ENCODE data around the gene ITGA8. TPM values are rescaled to one million over a fixed set of nuclear protein-coding genes. Genes with fewer than 3 reads are reported as not detected.
"Not testable (repeated sequence)": the region's sequence is repeated elsewhere in the genome, so short reads cannot be mapped to it uniquely, and the experiment has no call there.

Gene ITGA8
- total RNA-seq, 1 experiment from 2014 or later = not detected

DNA sequence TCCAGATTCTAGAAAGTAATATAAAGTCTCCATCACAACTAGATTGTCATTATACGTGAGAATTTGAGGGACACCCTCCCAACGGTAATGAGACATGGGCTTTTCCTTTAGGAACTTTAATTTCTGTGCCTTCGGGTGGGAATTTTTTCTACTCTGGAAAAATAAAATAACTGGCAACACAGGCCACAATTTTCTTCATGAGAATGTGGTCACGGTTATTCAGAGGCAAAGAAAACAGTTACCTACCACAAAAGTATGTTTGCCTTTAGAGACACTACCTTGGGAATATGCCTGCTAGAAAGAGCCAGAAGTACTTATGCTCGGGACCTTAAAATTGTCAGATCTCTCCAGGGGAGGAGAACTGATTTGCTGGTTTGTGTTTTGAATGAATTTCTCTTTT lies 99.4 kb downstream of the ITGA8 start:
- no peak for DNase-seq (ENCODE audit: low spot score)

DNA sequence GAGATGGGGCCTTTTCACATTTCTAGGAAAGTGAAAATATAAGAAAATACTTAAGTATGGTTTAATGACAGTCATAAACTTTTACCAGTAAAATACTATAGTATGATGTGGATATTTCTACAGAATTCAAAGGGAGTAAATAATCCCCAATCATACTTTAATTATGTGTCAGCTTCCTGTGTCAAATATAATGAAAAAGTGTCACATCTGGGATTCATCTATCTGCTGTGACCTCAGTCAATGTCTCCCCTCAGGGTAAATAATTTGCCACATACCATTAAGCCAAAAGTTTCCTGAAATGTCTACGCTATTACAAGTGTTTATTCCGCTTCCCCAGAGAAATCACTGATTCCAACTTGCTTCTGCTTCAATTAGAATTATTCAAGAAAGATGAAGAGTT lies 110.5 kb downstream of the ITGA8 start:
- DNase-seq (ENCODE audit: low spot score) = no peak

DNA sequence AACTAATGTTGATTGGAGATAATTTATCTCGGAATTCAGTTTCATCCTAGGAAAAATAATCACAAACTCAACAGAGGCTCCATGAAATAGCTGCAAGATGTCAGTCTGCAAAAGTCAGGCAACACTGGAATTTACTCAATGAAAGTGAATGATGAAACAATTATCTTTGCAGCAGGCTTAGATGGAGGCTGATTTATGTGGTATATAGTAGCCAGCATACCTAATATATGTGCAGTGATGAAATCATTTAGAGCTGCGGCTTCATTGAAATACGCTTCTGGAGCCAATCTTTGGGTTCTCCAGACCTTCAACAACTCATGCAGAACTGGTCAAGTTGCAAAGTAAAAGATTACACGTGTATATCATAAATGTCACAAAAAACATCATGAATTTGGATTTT lies 113.3 kb downstream of the ITGA8 start:
- DNase-seq (ENCODE audit: low spot score) = no peak

DNA sequence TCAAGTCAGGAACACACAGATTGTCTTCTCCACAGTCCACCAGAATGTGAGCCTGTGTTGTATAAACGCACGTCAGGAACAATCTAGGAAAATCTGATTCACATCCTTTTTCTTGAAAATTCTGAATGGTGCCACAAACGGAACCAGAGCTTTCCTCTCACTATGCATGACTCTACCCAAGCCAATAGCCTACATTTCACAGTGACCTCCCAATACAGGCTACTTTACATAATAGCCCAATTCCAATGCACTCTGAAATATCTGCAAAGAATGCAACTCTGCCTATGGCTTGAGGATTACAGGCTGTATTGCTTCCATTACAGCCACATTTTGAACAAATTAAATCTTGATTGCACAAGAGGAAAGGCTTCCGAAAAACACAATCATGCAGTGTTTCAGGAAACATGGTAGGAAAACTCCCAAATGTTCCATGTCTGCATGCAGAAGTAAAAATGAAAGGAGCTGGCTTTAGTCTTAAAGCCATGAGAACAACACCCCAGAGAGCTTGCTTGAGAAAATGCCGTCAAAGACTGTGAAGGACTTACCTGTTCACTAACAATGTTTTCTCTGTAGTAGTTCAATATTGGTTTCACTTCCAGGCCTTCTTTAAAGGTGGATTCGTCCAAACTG lies 113.9 kb downstream of the ITGA8 start:
- no peak for DNase-seq (ENCODE audit: low spot score)

DNA sequence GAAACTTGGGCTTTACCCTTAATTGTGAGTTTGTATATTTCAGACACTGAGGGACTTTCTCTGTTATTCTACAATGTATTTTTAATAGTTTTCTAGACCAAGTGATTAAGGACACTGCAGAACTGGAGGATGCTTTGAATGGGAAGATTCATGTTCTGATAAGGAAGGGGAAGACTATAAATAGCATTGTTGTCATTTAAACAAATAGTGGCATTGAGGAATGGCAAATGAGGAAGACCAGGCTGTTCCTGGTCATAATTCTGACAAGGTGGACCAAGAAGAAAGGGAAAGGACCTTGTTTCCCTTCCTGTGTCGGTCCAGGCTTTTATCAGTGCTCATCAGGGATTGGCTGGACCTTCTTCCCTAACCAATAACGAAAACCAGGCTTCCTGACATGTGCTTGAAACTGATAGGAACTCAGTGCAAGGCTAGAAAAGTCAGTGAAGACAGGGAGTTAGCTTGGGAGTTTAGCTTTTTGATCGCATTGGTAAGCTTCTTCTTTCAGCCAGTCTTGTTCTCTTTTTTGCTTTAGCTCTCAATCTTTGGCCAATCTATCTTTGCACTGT lies 116.2 kb downstream of the ITGA8 start:
- no peak for DNase-seq (ENCODE audit: low spot score)

DNA sequence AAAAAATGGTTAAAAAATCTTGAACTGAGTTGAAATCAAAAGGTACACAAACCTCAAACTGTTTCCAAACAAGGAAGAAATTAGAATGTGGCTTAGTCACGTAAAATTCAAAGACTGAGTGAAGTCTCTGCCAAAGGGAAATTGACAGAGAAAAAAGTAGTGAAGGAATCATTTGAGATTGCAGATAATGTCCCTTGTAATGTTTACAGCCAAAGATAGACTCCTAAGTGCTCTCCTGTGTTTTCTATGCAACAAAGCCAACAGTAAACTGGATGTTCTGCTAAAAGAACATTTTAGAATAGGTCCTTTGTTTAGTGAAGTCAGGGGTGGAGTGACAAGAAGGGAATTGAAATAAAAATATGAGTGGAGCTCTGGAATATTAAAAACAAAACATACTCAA lies 117.9 kb downstream of the ITGA8 start:
- no peak for DNase-seq (ENCODE audit: low spot score)

DNA sequence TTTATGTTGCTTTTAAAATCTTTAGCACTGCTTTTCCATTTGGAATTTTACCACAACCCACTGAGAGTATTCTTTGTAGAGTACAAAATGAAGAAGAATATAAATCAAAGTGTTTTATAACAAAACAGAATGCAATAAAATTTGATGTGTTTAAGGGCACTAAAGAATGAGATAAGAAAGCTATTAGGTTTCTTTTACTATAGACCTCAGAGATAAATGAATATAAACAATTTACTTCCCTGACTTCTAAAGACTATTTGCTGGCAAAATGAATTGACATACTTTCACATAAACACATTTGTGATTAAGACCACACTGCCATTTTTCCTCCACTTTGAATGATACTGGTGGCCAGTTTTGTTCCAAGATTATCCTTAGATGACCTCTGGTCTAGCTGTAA lies 124.5 kb downstream of the ITGA8 start:
- DNase-seq (ENCODE audit: low spot score) = no peak

DNA sequence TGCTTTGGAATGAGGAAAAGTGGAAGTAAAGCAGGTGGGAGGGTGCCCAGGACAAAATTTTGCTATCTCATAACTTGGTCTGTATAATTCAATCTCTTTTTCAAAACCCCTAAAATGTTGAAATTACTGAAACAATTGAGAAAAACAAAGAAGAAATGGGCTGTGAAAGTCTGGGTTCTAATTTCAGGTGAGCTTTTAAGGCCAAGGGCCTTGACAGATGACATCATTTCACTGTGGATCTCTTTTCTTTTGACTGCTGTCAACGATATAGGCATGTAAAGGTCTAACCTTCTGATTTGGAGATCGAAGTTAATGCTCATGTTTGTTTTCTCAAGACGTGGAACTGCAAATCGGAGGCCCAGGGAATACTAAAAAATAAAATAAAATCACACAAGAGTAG lies 127.8 kb downstream of the ITGA8 start:
- no peak for DNase-seq (ENCODE audit: low spot score)

DNA sequence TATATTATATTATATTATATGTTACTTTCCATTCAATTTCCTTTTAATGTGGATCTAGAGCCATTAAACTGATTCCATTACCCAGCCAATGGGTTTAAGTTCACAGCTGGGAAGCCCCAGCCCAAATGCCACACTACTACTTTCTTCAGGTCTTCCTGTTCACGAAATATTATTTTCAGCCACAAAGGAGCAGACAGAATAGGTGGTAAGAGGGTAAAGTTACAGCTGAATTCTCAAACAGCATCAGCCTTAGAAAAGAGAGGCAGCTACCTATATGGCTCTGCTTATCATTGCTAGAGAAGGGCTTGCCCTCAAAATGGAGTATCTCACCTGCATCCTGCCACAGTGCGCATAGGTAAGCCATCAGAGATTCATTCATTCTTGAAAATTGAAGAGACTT lies 128.3 kb downstream of the ITGA8 start:
- DNase-seq (ENCODE audit: low spot score) = no peak

DNA sequence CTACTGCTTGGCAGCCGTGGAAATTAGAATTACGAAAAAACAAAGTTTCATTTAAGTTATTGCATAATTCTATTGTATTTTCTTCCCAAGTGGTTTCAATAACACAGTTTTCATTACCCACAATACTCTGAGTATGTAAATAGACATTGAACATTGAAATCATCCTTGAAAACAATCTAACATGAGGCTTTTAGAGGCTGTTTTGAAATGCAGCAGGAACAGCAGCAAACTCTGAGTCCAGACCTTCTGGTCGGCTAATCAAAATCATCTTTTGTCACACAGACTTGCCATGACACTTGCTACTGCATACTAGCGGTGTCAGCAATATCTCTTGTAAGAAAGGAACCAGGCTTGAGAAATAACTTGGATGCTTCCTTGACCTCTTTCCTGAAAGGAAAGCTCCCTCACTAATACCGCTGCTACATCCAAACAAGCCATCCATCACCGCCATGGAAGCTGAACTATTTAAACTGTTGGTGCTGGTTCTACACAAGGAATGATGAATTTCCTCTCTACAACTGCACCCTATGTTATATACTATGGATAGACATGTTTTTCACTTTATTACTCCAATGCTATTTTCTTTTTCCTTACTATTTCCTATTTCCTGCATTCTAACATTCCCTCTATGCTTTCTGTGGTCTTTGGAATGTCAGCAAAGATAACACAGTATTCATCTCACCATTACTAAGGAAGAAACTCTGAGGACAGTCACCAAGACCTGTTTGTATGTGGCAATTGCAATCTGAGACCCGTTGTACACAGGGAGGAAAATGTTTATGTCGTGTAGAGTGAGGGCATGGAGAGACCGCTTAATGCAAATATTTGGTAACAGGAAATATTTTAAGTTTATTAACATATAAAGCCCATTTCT lies 130.8 kb downstream of the ITGA8 start:
- DNase-seq (ENCODE audit: low spot score) = no peak

DNA sequence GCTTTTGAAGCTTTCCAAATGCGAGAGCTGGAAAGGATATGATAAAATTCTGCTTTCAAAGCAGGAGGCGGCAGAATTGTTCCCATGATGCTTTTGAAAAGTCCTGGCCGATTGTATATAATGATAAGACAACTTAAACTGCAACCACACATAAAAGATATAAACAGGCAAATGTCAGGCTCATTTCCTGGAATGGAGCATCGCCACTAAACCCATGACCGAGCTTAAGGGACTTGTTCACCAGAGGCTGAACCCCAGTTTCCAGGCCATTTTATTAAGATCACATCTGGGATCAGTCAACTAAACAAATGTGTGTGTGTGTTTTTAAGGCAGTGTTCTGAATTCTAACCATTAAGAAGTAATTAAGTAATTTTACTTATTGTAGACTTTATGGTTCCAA lies 131.6 kb downstream of the ITGA8 start:
- no peak for DNase-seq (ENCODE audit: low spot score)

DNA sequence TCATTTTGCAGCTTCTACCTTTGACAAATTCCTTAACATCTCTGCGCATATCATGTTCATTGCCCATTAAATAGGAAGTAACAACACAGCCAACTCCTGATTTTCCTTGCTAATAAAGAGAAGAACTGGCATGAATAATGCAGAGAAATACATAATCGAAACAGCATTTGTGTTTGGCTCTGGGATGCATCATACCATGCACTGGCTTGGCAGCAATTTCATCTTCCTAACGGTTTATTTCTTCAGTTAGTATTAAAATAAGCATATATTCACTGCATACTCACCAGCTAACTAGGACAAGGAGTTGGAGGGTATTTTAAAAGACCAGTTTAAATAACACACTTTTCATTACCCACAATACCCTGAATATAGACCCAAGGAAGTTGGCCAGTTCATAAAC lies 132.5 kb downstream of the ITGA8 start:
- DNase-seq (ENCODE audit: low spot score) = no peak

DNA sequence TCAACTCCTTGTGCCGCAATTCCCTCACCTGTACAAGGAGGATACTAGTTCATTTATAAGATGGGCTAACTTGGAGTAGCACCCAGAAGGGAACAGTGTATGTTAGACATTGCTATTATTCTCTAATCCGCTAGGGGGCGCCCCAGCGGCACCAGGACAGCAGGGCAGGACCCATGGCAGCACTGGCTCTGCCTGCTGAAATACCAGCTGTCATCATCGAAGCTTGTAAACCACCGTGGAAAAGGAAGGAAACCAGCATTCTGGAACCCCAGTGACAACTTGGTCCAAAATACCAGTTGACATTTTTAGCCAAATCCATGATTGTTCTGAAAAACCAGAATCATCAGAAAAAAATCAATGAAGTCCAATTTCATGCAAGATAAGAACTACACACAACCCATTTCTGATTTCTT lies 134.4 kb downstream of the ITGA8 start:
- peak; percentile 73 for DNase-seq (ENCODE audit: low spot score)

DNA sequence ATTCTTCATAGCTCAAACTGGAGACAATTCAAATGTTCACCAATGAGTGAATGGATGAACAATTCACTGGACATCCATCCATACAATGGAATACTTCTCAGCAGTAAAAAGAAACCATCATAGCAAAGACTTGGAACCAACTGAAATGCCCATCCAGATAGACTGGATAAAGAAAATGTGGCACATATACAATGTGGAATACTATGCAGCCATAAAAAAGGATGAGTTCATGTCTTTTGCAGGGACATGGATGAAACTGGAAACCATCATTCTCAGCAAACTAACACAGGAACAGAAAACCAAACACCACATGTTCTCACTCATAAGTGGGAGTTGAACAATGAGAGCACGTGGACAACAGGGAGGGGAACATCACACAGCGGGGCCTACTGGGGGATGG lies 136.8 kb downstream of the ITGA8 start:
- not testable (repeated sequence) for DNase-seq (ENCODE audit: low spot score)

DNA sequence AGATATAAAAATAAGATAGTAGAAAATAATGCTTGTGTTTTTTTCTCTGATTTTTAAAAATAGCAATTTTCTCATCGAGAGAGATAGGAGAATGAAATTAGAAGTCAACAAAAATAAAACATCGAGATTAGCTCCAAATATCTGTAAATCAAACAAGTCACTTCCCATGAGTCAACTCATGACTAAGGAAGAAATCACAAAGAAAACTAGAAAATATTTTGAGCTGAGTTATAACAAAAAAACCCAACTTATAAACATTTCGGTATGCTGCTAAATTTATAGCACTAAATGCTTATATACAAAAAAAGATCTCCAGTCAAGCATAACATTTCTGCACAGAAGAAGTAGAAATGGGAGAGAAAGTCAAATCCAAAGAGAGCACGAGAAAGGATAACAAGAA lies 140.1 kb downstream of the ITGA8 start:
- no peak for DNase-seq (ENCODE audit: low spot score)

DNA sequence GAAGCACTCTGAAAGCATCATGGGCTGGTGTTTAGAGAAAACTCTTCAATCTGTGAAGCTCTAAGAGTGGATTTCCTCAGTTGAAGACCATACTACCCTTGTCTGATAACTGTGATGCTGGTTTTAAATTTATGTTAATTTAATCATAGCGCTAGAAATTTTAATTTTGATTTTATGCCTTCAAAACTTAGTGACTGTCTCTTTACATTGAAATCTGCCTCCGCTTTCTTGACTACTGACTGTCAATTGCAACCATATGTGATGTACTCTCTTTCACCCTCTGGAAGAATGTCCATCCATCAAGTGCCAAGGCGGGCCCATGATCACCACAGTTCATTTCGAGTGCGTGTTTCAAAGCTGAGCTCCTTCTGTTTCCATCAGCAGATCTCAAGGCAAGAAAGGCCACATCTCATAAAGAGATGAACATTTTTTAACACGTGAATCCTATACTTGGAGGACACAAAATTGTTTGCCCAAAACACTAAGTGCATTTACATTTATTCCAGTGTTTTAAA lies 147.1 kb downstream of the ITGA8 start:
- DNase-seq (ENCODE audit: low spot score) = no peak

DNA sequence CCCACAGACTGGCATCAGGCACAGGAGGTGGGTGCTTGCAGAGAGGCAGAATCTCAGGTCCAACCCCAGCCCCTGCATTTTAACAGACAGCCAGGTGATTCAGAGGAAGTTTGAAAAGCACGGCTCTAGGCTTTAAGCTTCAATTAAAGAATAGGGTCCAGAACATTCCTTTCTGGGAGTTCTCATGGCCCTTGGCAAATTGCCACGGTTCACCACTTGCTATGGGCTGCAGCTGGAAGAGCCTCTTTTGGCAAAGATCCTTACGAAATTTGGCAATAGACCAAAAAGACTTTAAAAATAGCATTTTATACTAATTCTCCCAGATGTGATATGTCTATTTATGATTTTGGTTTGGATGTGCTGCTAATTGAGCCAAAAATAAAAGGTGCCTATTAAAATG lies 148.1 kb downstream of the ITGA8 start:
- no peak for DNase-seq (ENCODE audit: low spot score)

DNA sequence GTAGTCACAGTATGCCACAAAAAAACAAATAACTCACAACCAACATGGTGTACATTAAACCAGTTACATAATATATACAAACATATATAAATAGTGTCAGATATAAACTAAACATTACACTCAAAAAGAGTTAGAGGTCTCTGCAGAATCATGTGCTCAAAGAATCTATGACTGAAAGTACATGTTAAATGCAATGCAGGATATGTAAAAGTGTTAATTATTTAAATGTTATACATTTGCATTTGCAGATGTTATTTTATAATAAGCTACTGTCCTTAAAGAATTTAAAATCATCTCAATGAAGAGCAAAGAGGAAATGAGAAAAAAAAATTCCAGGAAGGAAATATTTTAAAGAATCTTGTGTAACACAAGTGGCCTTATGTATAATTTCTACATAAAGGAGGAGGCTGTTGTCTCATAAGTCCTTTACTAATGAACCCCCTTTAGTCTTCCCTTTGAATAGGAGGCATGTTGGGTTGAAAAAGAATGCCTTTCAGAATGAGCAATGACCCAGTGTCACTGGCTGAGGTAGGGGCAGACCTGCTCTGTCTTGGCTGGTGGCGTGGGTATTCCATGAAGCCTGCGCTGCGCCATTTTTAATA lies 148.9 kb downstream of the ITGA8 start:
- DNase-seq (ENCODE audit: low spot score) = no peak

DNA sequence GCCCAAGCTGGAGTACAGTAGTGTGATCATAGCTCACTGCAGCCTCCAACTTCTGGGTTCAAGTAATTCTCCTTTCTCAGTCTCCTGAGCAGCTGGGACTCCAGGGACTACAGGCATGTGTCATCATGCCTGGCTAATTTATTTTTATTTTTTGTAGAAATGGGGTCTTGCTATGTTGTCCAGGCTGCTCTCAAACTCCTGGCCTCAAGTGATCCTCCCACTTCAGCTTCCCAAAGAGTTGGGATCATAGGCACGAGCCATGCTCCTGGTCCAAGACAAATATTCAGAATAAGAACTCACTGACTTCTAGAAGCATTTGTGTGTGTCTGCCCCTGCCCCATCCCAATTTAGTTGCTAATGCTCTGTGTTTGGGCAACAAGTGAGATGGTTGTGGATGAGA lies 151.8 kb downstream of the ITGA8 start:
- DNase-seq (ENCODE audit: low spot score) = no peak

DNA sequence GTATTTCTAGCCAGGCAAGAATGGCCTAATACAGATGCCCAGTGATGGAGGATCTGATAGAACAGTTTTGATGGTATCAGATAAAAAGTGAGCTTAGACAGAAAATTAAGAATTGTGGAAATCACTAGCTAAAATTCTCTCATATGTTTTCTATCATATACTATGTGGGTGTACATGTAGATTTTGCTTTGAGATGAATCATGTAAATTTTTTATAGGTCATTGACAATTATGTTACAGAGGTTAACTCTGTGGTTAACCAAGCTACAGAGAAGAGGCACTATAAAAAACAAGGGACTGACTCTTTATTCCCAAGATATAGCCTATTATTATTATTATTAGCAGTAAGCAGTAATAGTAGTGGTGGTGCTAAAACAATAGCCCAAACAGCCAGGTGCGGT lies 156.5 kb downstream of the ITGA8 start:
- DNase-seq (ENCODE audit: low spot score) = no peak

DNA sequence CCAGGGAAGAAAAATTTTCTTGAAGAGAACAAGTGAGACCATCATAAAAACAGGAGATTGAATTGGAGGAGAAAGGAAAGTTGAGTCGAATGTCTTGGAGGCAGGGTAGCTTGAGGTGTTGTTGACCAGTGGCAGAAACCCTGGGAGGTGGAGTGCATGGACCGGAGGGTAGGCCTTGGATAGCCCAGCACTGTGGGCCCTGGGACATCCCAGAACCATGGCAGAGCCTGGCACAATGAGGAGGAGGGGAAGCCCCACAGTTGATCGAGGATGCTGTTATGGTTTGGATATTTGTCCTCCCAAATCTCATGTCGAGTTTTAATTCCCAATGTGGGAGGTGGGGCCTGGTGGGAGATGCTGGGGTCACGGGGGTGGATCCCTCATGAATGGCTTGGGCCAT lies 157.1 kb downstream of the ITGA8 start:
- DNase-seq (ENCODE audit: low spot score) = no peak

DNA sequence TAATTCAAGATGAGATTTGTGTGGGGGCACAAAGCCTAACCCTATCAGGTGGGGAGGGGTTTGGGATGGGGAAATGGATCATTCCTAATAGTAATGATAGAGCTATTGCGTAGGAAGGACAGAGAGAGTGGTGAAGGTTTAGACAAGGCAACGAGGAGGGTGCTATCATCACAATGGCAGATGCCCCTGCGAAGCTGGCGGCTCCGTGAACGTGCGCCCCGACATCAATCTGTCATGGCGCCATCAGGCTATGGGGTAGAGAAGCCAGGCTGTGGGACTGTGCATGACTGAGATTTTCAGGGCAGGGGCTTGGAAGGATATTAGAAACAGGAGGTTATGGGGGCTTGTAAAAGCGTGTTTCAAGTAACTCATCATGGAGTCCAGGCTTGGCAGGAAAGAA lies 157.6 kb downstream of the ITGA8 start:
- DNase-seq (ENCODE audit: low spot score) = no peak
